Fibroblast of skin of scalp (primary cell): ENCODE measurements around the gene STX1A.
A peak's percentile ranks its signal among the peaks of the same experiment; 100 is the strongest.

ENCODE experiments used
- DNase-seq: peaks from one replicate; pipeline ENCODE4 v3.0.0-alpha.2; 2013

Gene STX1A

DNA sequence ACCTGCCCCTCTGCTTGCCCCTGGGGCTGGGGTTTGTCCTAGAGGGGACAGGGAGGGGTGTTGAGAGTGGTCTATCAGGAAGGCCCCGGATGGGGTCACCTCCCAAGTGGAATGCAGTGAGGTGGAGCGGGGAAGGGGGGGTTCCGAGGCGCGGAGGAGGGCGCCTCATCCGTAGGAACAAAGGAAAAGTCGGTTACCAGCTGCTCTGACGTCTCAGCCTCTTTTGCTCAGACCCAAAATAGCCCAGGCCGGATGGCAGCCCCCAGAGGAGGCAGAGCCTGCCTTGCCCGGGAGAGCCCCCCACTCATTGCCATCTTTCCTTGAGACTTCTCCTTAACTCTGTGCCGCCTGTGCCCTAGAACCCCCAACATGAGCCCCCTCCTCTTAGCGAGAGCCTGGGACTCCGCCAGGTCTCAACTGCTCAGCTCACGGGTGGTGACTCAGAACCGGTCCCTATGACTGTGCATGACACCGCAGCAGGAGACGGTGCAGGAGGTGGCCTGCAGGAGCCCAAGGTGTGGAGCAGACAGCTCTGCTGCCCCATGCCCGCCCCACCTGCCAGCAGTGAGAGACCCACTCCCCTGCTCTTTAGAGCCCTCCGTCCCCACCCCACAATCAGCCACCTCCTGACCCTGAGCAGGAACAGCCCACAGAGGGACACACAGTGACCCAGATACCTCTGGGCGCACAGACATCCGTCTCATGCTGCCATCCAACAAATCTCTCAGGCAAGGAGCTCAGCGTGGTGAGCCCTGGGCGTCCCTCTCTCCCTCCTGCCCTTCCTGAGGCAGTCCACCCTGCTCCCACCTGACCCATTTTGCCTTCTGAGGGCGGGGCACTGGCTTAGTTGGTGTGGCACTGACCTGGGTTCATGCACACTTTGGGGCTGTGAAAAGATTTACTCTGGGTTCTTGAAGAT lies 13.1 kb downstream of the STX1A start:
- peak; percentile 39 for DNase-seq

DNA sequence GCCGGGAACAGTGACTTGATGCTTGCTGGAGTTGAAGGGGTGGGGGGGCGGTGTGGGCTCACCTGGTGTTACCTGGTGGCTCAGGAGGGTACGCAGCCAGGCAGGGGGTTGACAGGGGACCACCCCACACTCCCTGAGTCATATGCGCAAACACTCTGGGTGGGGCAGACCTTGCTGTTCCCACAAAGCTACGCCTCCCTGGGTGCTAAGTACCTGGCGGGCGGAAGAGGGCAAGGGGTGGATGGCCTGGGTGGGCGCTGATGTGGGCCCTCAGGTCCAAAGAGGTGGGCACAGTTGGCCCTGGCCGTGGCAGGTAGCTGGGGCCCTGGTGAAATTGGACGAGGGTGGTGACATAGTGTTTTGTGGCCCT lies 13.9 kb downstream of the STX1A start:
- no peak for DNase-seq

- DNase-seq, result peak; percentile 91
These were observed 14.6 kb downstream of the STX1A start for GRCh38 chr7:73704640-73705550.

DNA sequence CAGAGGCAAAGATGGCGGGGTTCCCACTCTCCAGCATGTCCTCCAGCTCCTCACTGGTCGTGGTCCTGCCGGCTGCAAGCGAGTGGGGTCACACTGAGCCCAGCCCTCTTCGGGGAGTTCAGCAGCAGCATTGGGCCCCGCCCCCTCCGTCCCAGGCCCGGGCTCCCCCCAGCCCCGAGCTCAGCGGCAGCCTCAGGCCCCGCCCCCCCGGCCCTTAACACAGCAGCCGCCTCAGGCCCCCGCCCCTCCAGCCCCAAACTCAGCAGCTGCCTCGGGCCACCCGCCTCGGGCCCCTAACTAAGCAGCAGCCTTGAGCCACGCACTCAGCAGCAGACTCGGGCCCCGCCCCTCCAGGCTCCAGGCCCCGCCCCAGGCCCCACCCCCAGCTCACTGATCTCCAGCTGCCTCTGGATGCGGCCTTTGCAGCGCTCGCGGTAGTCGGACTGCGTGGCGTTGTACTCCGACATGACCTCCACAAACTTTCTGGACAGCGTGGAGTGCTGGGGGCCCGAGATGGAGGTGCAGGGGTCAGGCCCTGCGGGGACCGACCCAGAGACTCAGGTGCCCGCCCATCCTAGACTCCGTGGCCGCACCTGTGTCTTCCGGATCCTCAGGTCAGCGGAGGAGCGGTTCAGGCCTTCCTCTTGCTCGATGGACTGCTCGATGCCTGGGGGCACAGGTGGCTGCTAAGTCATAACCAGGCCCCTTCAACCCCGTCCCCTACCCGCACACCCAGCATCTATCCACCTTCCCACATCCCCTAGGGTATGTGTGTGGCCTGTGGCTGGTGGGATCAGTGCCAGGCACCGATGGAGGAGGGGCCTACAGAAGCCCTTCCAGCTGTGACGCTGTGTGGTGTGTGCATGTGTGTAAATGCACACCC lies 15.5 kb downstream of the STX1A start:
- peak; percentile 72 for DNase-seq

DNA sequence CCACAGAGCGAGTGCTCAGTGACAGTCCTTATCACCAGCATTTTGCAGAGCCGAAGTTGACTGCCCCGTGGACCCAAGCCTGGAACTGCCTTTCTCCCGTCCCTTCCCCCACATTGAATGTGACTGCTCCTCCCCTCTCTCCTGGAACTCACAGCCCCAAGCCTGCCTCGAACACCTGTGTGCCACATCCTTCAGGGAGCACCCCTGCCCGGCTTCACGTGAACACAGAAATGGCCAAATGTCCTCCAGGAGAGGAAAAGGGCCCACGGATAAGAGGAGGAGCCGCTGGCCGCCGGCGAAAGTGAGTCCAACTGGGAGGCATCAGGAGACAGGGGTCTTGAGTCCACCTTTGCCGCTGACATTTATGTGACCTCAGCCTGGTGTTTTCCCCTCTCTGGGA lies 16.2 kb downstream of the STX1A start:
- no peak for DNase-seq

DNA sequence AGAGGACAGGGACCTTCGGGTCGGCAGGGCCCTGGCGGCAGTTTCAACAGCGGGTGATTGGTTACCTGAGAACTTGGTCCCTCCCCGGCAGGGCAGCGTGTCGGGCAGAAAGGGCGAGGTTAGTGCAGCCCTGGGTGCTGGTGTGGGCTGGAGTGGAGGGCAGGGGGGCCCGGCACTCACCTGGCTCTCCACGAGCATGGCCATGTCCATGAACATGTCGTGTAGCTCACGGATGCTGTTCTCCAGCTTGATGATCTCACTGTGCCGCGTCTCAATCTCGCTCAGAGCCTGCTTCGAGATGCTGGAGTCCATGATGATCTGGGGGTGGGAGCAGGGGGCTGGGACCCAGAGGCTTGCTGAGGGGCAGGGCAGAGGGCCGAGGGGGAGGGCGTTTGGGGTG lies 16.8 kb downstream of the STX1A start:
- no peak for DNase-seq

GRCh38 chr7:73702226-73702625 lies 17.2 kb downstream of the STX1A start:
- DNase-seq, result no peak

DNA sequence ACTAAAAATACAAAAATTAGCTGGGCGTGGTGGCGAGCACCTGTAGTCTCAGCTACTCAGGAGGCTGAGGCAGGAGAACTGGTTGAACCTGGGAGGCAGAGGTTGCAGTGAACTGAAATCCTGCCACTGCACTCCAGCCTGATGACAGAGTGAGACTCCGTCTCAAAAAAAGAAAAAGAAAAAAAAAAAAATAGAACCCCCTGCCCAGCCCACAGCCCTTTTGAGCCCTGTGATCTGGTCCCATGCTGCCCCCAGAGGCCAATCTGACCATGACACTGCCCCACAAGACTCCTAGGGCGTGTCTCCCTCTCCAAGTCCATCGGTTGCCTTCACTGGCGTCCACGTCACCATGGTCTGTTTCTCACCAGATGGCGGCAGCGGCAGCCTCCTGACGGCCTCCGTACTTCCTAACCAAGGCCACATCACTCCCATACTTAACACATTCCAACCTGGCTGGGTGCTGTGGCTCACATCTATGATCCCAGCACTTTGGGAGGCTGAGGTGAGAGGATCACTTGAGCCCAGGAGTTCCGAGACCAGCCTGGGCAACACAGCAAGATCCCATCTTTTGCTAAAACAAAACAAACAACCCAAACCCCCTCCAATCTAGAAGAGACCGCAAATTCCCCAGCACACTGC lies 18.0 kb downstream of the STX1A start:
- peak; percentile 81 for DNase-seq

GRCh38 chr7:73700581-73701134 lies 18.8 kb downstream of the STX1A start:
- no peak for DNase-seq

DNA sequence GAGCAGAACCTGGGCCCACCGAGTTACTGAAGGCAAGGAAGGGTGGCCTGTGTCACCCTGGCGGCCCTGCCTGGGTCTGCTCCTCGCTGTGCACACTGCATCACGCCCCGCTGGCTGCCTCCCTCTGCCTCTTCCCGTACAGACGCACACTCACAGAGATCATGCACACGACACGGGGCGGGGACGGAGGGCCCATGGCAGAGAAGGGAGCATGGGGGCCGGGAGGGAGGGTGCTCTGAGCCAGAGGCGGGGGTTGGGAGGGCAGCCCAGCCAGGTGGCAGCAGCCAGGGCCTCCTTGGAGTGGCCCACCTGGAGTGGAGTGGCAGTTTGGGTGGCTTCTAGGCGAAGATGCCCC lies 19.4 kb downstream of the STX1A start:
- DNase-seq, result no peak

GRCh38 chr7:73699370-73700068 lies 19.9 kb downstream of the STX1A start:
- DNase-seq, result no peak

- no peak for DNase-seq
These were observed 21.1 kb downstream of the STX1A start for GRCh38 chr7:73698410-73698809.

DNA sequence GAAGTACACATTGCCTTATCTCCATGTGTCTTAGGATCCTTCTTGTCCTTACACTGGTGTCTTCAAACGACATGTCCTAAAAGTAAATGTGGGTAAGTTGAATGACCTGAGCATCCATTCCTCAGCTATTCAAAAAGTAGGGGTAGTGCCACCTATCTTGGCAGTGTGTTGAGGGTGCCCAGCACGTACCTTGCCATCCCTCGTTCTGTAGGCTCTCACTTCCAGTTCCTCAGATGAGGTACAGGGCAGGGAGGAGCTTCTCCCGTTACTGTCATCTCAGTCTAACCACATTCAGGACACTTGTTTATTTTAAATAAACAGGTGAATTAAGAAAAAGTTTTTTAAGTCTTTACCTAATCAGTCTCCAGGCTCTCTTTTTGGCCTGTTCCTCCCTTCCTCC lies 23.1 kb downstream of the STX1A start:
- no peak for DNase-seq

DNA sequence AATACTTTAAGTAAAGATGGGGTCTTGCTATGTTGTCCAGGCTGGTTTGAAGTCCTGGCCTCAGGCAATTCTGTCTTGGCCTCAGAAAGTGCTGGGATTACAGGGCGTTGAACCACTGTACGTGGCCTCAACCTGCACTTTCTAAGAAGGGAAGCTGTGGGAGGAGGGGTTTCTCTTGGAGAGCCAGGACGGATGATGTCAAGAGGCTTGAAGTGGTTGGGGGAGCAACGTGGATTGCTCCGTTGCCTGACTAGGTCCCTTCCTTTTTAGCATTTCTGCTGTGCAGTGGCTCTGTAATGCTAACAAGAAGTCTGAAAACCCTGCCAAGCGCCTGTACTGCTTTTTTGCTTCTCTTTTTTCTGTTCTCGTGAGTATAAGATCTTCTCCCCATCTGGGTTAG lies 28.8 kb downstream of the STX1A start:
- no peak for DNase-seq

GRCh38 chr7:73688288-73688687 lies 31.2 kb downstream of the STX1A start:
- no peak for DNase-seq

GRCh38 chr7:73685311-73685710 lies 34.2 kb downstream of the STX1A start:
- DNase-seq, result no peak

- DNase-seq, result no peak
These were observed 35.4 kb downstream of the STX1A start for GRCh38 chr7:73683788-73684693.

- peak; percentile 96 for DNase-seq
These were observed 36.2 kb downstream of the STX1A start, which contains the start of the genes BUD23 and DNAJC30 for GRCh38 chr7:73683056-73683787. BUD23 (plus strand) TSS chr7:73683597; CDS start chr7:73683626, 29 bp downstream. DNAJC30 (minus strand) TSS chr7:73683453; CDS start chr7:73683423, 30 bp downstream.

GRCh38 chr7:73682745-73683055 lies 36.8 kb downstream of the STX1A start:
- no peak for DNase-seq
